GM12891 (cell line): ENCODE measurements around the gene TMEM41B.

Experiments used
- PAX5 ChIP-seq: IDR thresholded peaks from 2 replicates; pipeline ENCODE4 v1.6.1; 2011; ENCODE audit warnings: low read length, moderate library complexity, mild to moderate bottlenecking; ENCODE audit not compliant: insufficient read depth, severe bottlenecking
- POLR2A ChIP-seq: IDR thresholded peaks from 2 replicates; pipeline ENCODE4 v1.6.1; 2011; ENCODE audit warnings: low read depth, low read length, control low read depth
- POLR2AphosphoS5 ChIP-seq: IDR thresholded peaks from 2 replicates; pipeline ENCODE4 v1.6.1; 2011; ENCODE audit warnings: low read depth, low read length, control low read depth
- SPI1 ChIP-seq: IDR thresholded peaks from 2 replicates; pipeline ENCODE4 v1.6.1; 2011; ENCODE audit warnings: low read depth, low read length, control low read depth
- TAF1 ChIP-seq: IDR thresholded peaks from 2 replicates; pipeline ENCODE4 v1.6.1; 2011; ENCODE audit warnings: low read depth, low read length, control low read depth

GRCh38 chr11:9231848-9232177 lies 82.6 kb downstream of the TMEM41B start:
- no peak for TF ChIP-seq TAF1
- TF ChIP-seq POLR2AphosphoS5: no peak
- no peak for TF ChIP-seq POLR2A
- TF ChIP-seq SPI1: no peak
- no peak for TF ChIP-seq PAX5
